WERI-Rb-1 (cell line): ENCODE measurements around the gene CTSS.
"Not testable (repeated sequence)": the region's sequence is repeated elsewhere in the genome, so short reads cannot be mapped to it uniquely, and the experiment has no call there.

Experiments used
- DNase-seq: peaks from one replicate; pipeline ENCODE4 v3.0.0-alpha.2; 2020
- H3K27ac ChIP-seq: fragments of 250-450 bp; sonication (Bioruptor Pico); 2 replicates; pipeline ENCODE4 v1.5.1; 2020; ENCODE audit warnings: mild to moderate bottlenecking, moderate library complexity
- H3K27me3 ChIP-seq: fragments of 250-450 bp; sonication (Bioruptor Pico); 2 replicates; pipeline ENCODE4 v1.5.1; 2021; ENCODE audit warnings: mild to moderate bottlenecking, low read depth, moderate library complexity; ENCODE audit not compliant: insufficient read depth, severe bottlenecking
- H3K36me3 ChIP-seq: fragments of 250-450 bp; sonication (Bioruptor Pico); 2 replicates; pipeline ENCODE4 v1.5.1; 2020; ENCODE audit warnings: mild to moderate bottlenecking, moderate library complexity
- H3K4me3 ChIP-seq: 2 replicates; pipeline ENCODE4 v1.5.1; 2011; ENCODE audit warnings: low read depth, mild to moderate bottlenecking, control low read depth, low read length
- H3K9me3 ChIP-seq: fragments of 250-450 bp; sonication (Bioruptor Pico); 2 replicates; pipeline ENCODE4 v1.5.1; 2021; ENCODE audit warnings: mild to moderate bottlenecking, moderate library complexity; ENCODE audit not compliant: severe bottlenecking
- TF ChIP-seq, protein P1 (sequence below): IDR thresholded peaks from 2 replicates; pipeline ENCODE4 v1.5.1; 2011; ENCODE audit warnings: low read depth, mild to moderate bottlenecking, control low read depth, inconsistent platforms, low read length

Gene CTSS

DNA sequence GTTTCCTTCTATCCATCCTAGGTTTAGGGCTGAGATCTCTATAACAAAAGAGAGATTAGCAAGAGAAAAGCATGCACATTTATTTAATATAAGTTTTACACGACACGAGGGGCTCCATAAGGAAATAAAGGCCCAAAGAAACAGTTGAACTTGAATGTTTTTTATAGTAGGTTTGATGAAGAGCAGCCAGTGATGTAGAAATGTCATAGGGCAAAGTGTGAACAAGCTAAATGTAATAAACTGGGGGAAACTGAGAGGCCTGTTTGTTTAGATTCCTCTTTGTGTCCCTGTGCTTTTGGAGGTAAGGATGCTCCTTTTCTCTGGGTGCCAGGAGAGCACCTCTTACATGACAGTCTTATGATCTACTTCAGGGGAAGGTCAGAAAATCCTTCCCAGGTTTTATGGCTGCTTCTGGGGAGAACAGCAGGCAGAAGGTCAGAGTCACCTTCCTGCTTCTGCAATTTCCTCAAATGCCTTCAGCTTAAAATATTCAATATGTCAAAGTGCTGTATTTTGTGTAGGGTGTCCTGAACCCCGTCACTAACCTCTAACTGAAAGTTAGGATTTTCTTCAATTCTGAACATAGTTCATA is 35.4 kb downstream of the CTSS start:
- DNase-seq = no peak
- Histone ChIP-seq H3K4me3 (no peak overlapping the region), H3K36me3 (no peaks in the 10 kb centered on the region), H3K27ac (peak overlapping the region; percentile 14), H3K27me3 (no peaks in the 10 kb centered on the region), H3K9me3 (peaks cover 4% of the 10 kb centered on the region)
- TF ChIP-seq, protein P1, sequence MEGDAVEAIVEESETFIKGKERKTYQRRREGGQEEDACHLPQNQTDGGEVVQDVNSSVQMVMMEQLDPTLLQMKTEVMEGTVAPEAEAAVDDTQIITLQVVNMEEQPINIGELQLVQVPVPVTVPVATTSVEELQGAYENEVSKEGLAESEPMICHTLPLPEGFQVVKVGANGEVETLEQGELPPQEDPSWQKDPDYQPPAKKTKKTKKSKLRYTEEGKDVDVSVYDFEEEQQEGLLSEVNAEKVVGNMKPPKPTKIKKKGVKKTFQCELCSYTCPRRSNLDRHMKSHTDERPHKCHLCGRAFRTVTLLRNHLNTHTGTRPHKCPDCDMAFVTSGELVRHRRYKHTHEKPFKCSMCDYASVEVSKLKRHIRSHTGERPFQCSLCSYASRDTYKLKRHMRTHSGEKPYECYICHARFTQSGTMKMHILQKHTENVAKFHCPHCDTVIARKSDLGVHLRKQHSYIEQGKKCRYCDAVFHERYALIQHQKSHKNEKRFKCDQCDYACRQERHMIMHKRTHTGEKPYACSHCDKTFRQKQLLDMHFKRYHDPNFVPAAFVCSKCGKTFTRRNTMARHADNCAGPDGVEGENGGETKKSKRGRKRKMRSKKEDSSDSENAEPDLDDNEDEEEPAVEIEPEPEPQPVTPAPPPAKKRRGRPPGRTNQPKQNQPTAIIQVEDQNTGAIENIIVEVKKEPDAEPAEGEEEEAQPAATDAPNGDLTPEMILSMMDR = no peak

GRCh38 chr1:150724336-150724735 is 41.2 kb downstream of the CTSS start:
- TF ChIP-seq, protein P1 = no peak
- H3K27ac ChIP-seq = no peak overlapping the region
- H3K4me3 ChIP-seq = no peak overlapping the region
- H3K36me3 ChIP-seq = no peaks in the 10 kb centered on the region
- DNase-seq = no peak
- H3K9me3 ChIP-seq = peaks cover 14% of the 10 kb centered on the region
- no peaks in the 10 kb centered on the region for H3K27me3 ChIP-seq

DNA sequence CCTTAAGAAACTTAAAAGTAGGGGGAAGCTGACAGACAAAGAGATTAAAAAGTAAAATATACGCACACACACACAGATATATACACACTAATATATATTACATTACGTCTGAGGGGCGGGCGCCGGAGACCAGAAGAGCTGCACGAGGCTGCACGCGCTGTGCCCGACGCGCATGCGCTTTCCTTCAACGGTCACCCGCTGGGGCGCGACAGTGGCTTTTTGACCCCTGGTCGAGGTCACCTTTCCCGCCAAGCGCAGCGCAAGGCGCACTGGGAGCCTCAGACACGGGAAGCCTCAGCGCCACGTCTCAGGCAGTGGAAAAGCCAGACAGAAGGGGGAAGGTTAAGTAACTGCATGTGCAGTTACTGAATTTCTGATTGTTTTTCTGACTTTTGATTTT is 44.9 kb downstream of the CTSS start, which contains the start of gene HORMAD1:
Gene HORMAD1 (minus strand): TSS at position 193 of the 400 bp plus-strand sequence. CDS start 1,390 bp downstream, outside the sequence.
- no peaks in the 10 kb centered on the region for H3K27me3 ChIP-seq
- H3K27ac ChIP-seq = no peak within 1 kb of the TSS
- no peak within 1 kb of the TSS for H3K4me3 ChIP-seq
- no peak for DNase-seq
- peaks cover 11% of the 10 kb centered on the region for H3K9me3 ChIP-seq
- TF ChIP-seq, protein P1 = no peak
- H3K36me3 ChIP-seq = no peaks in the 10 kb centered on the region

DNA sequence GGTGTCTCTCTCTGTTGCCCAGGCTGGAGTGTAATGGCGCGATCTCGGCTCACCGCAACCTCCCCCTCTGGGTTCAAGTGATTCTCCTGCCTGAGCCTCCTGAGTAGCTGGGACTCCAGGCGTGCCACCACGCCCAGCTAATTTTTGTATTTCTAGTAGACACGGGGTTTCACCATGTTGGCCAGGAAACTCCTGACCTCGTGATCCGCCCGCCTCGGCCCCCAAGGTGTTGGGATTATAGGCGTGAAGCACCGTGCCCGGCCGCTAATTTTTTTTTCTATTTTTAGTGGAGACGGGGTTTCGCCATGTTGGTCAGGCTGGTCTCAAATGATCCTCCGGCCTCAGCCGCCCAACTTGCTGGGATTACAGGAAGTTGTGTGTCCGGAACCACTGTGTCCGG is 45.5 kb downstream of the CTSS start:
- Histone ChIP-seq H3K27ac (no peak overlapping the region), H3K36me3 (no peaks in the 10 kb centered on the region), H3K9me3 (peaks cover 11% of the 10 kb centered on the region), H3K27me3 (no peaks in the 10 kb centered on the region), H3K4me3 (no peak overlapping the region)
- TF ChIP-seq, protein P1 = no peak
- DNase-seq = no peak

GRCh38 chr1:150718225-150718891 is 47.2 kb downstream of the CTSS start:
- H3K36me3 ChIP-seq = no peaks in the 10 kb centered on the region
- TF ChIP-seq, protein P1 = no peak
- H3K4me3 ChIP-seq = no peak overlapping the region
- no peak overlapping the region for H3K27ac ChIP-seq
- H3K27me3 ChIP-seq = no peaks in the 10 kb centered on the region
- H3K9me3 ChIP-seq = peaks cover 7% of the 10 kb centered on the region
- no peak for DNase-seq

GRCh38 chr1:150709031-150709430 is 56.5 kb downstream of the CTSS start:
- H3K9me3 ChIP-seq = not testable (repeated sequence)

More at GRCh38 chr1:150709031-150709430, 56.5 kb downstream of the CTSS start:
- H3K36me3 ChIP-seq, DNase-seq, H3K4me3 ChIP-seq, H3K27ac ChIP-seq, H3K27me3 ChIP-seq: not testable (repeated sequence)
